Smooth muscle cell (in vitro differentiated cells): ENCODE measurements around the gene UGT1A4. TPM values are rescaled to one million over a fixed set of nuclear protein-coding genes. Genes with fewer than 3 reads are reported as not detected.

Experiments used
- DNase-seq: peaks from one replicate; lab custom pipeline; 2025; ENCODE audit not compliant: unreplicated experiment; lab: John Stamatoyannopoulos, UW
- H2AFZ ChIP-seq: fragments of 200-600 bp; sonication (generic); 2 replicates; pipeline ENCODE4 v1.6.0; 2016; ENCODE audit warnings: antibody characterized with exemption, low read depth, mild to moderate bottlenecking
- H3F3A ChIP-seq: fragments of 200-600 bp; sonication (generic); 2 replicates; pipeline ENCODE4 v1.6.0; 2017; ENCODE audit warnings: antibody characterized with exemption, low read depth
- H3K27ac ChIP-seq: fragments of 200-600 bp; sonication (generic); 2 replicates; pipeline ENCODE4 v1.5.1; 2016; ENCODE audit warnings: low read depth, mild to moderate bottlenecking
- H3K27me3 ChIP-seq: fragments of 200-600 bp; sonication (generic); 2 replicates; pipeline ENCODE4 v1.6.1; 2016; ENCODE audit warnings: low read depth, mild to moderate bottlenecking
- H3K36me3 ChIP-seq: fragments of 200-600 bp; sonication (generic); 2 replicates; pipeline ENCODE4 v1.5.1; 2016; ENCODE audit warnings: low read depth
- H3K4me1 ChIP-seq: fragments of 200-600 bp; sonication (generic); 2 replicates; pipeline ENCODE4 v1.5.1; 2016; ENCODE audit warnings: low read depth
- H3K4me2 ChIP-seq: fragments of 200-600 bp; sonication (generic); 2 replicates; pipeline ENCODE4 v1.6.0; 2016; ENCODE audit warnings: mild to moderate bottlenecking
- H3K4me3 ChIP-seq: fragments of 200-600 bp; sonication (generic); 2 replicates; pipeline ENCODE4 v1.5.1; 2016; ENCODE audit warnings: mild to moderate bottlenecking
- H3K79me2 ChIP-seq: fragments of 200-600 bp; sonication (generic); 2 replicates; pipeline ENCODE4 v1.6.0; 2016; ENCODE audit warnings: low read depth, mild to moderate bottlenecking
- H3K9ac ChIP-seq: fragments of 200-600 bp; sonication (generic); 2 replicates; pipeline ENCODE4 v1.6.0; 2016; ENCODE audit warnings: low read depth
- H3K9me3 ChIP-seq: fragments of 200-600 bp; sonication (generic); replicated peaks from 2 replicates; pipeline ENCODE4 v1.5.1; 2016; ENCODE audit warnings: low read depth
- H4K20me1 ChIP-seq: fragments of 200-600 bp; sonication (generic); 2 replicates; pipeline ENCODE4 v1.6.0; 2016; ENCODE audit warnings: low read depth
- CTCF ChIP-seq: fragments of 200-600 bp; sonication (generic); IDR thresholded peaks from 2 replicates; pipeline ENCODE4 v1.5.1; 2017; ENCODE audit warnings: borderline replicate concordance, mild to moderate bottlenecking, antibody characterized with exemption; ENCODE audit not compliant: insufficient read depth, poor library complexity, severe bottlenecking
- whole genome bisulfite sequencing: methylation state at CpG from one replicate; pipeline ENCODE4 v1.1.7; 2016; ENCODE audit warnings: low lambda C conversion rate; 5-methylcytosine and 5-hydroxymethylcytosine counted together
- polyA plus RNA-seq: library from polyadenylated mRNA; unstranded; fragments of >200 nt; fragmentation: Nextera tagmentation; extraction: Ambion mirVana; gene quantifications from 2 replicates; pipeline ENCODE4 v1.2.1, GENCODE V29; 2016
- total RNA-seq: library from RNA; depleted of rRNA; stranded (reverse); fragments of >200 nt; gene quantifications from 2 replicates; pipeline ENCODE4 v1.2.3, GENCODE V29; 2014

The UGT1A4 gene
- total and polyA plus RNA-seq, 2 experiments from 2014 or later = not detected

- Histone ChIP-seq H3K79me2 (no peaks in the 10 kb centered on the region), H3F3A (no peaks in the 10 kb centered on the region), H2AFZ (no peak overlapping the region), H3K4me2 (no peak overlapping the region), H3K4me3 (no peak overlapping the region), H3K27ac (no peak overlapping the region), H4K20me1 (no peaks in the 10 kb centered on the region), H3K9ac (no peak overlapping the region), H3K36me3 (no peaks in the 10 kb centered on the region), H3K9me3 (no peaks in the 10 kb centered on the region), H3K4me1 (no peaks in the 10 kb centered on the region), H3K27me3 (no peaks in the 10 kb centered on the region)
- no peak for TF ChIP-seq CTCF
- WGBS = 93% methylated on average over 8 of the region's 8 CpGs
- no peak for DNase-seq
These were observed 103.2 kb downstream of the UGT1A4 start for GRCh38 chr2:233821709-233822100.

GRCh38 chr2:233822101-233822771 is 103.7 kb downstream of the UGT1A4 start:
- 92% methylated on average over 21 of the region's 21 CpGs for WGBS
- TF ChIP-seq CTCF = no peak
- no peaks in the 10 kb centered on the region for H3K79me2 ChIP-seq
- no peak overlapping the region for H3K27ac ChIP-seq
- H3K4me1 ChIP-seq = no peaks in the 10 kb centered on the region
- no peaks in the 10 kb centered on the region for H3K9me3 ChIP-seq
- H3K27me3 ChIP-seq = no peaks in the 10 kb centered on the region
- H2AFZ ChIP-seq = no peak overlapping the region
- no peak overlapping the region for H3K4me2 ChIP-seq
- H3K9ac ChIP-seq = no peak overlapping the region
- no peaks in the 10 kb centered on the region for H3F3A ChIP-seq
- no peaks in the 10 kb centered on the region for H4K20me1 ChIP-seq
- no peak overlapping the region for H3K4me3 ChIP-seq
- no peaks in the 10 kb centered on the region for H3K36me3 ChIP-seq
- DNase-seq = no peak

Other genes with a start within 250 kb of the UGT1A4 start
- gene USP40, start 152.0 kb upstream of the UGT1A4 start, total RNA-seq = 18.0 and 23.6 TPM in 2 replicates
- gene USP40, start 152.0 kb upstream of the UGT1A4 start, polyA plus RNA-seq = 9.4 and 16.4 TPM in 2 replicates
- not detected in 2 replicates for gene UGT1A8, start 101.1 kb upstream of the UGT1A4 start, total RNA-seq
- not detected in 2 replicates for gene UGT1A8, start 101.1 kb upstream of the UGT1A4 start, polyA plus RNA-seq
- gene UGT1A10, start 82.3 kb upstream of the UGT1A4 start, total RNA-seq = not detected in 2 replicates
- gene UGT1A10, start 82.3 kb upstream of the UGT1A4 start, polyA plus RNA-seq = not detected in 2 replicates
- not detected in 2 replicates for gene UGT1A9, start 46.8 kb upstream of the UGT1A4 start, total RNA-seq
- gene UGT1A9, start 46.8 kb upstream of the UGT1A4 start, polyA plus RNA-seq = not detected in 2 replicates
- not detected in 2 replicates for gene UGT1A7, start 36.8 kb upstream of the UGT1A4 start, total RNA-seq
- not detected in 2 replicates for gene UGT1A7, start 36.8 kb upstream of the UGT1A4 start, polyA plus RNA-seq
- gene UGT1A6, start 25.8 kb upstream of the UGT1A4 start, total RNA-seq = 0.63 TPM in 1 of 2 replicates, not detected in the other
- gene UGT1A6, start 25.8 kb upstream of the UGT1A4 start, polyA plus RNA-seq = not detected in 2 replicates
- gene UGT1A5, start 5.8 kb upstream of the UGT1A4 start, total RNA-seq = not detected in 2 replicates
- gene UGT1A5, start 5.8 kb upstream of the UGT1A4 start, polyA plus RNA-seq = not detected in 2 replicates
- not detected in 2 replicates for gene UGT1A3, start 10.3 kb downstream of the UGT1A4 start, total RNA-seq
- not detected in 2 replicates for gene UGT1A3, start 10.3 kb downstream of the UGT1A4 start, polyA plus RNA-seq
- gene UGT1A1, start 41.5 kb downstream of the UGT1A4 start, total RNA-seq = not detected in 2 replicates
- gene UGT1A1, start 41.5 kb downstream of the UGT1A4 start, polyA plus RNA-seq = not detected in 2 replicates
- not detected in 2 replicates for gene MROH2A, start 59.6 kb downstream of the UGT1A4 start, total RNA-seq
- not detected in 2 replicates for gene MROH2A, start 59.6 kb downstream of the UGT1A4 start, polyA plus RNA-seq
- gene HJURP, start 135.8 kb downstream of the UGT1A4 start, total RNA-seq = 12.3 and 19.5 TPM in 2 replicates
- gene HJURP, start 135.8 kb downstream of the UGT1A4 start, polyA plus RNA-seq = 7.9 and 8.6 TPM in 2 replicates
- not detected in 2 replicates for gene TRPM8, start 198.6 kb downstream of the UGT1A4 start, total RNA-seq
- gene TRPM8, start 198.6 kb downstream of the UGT1A4 start, polyA plus RNA-seq = not detected in 2 replicates